Measurements from ENCODE around the gene OR51I1. TPM values are rescaled to one million over a fixed set of nuclear protein-coding genes. Genes with fewer than 3 reads are reported as not detected.

The OR51I1 gene
- total and polyA plus RNA-seq, 10 of the 15 experiments (the other 5 are each of a cell fraction or from before 2014, with no cell fraction given): 0.10 to 0.11 TPM; not detected in 8

DNA sequence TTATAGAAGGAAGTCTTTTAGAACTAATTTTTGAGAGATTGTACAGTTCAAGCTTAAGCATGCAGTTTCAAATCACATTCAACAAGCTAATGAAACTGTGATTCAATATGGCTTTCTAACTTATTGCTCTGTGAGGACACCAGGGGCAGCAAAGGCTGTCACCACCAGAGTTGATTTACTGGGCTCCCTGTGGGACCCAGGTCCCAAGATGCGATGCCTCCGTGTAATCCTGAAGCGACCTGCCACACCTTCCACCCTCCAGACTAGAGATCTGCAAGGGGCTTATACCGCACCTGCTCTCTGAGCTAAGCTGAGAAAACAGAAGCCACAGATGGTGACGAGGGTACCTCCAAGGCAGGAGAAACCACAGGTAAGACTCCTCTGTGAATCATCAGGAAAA is 20.3 kb downstream of the OR51I1 start:
- in situ Hi-C loops (cut with MboI): no loop called here
- no peak for TF ChIP-seq MTA2 (IDR thresholded peaks at IDR 0.05; ENCODE audit: low read depth)
- TF ChIP-seq SMC3 (IDR thresholded peaks at IDR 0.05; ENCODE audit: borderline replicate concordance, low read length): no peak
- TF ChIP-seq, protein P1, sequence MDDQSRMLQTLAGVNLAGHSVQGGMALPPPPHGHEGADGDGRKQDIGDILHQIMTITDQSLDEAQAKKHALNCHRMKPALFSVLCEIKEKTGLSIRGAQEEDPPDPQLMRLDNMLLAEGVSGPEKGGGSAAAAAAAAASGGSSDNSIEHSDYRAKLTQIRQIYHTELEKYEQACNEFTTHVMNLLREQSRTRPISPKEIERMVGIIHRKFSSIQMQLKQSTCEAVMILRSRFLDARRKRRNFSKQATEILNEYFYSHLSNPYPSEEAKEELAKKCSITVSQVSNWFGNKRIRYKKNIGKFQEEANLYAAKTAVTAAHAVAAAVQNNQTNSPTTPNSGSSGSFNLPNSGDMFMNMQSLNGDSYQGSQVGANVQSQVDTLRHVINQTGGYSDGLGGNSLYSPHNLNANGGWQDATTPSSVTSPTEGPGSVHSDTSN (IDR thresholded peaks at IDR 0.05; ENCODE audit: insufficient replicate concordance, low read depth, low read length): no peak
- TF ChIP-seq SP1 (IDR thresholded peaks at IDR 0.05; ENCODE audit: low read depth, low read length): no peak
- TF ChIP-seq, protein P2, sequence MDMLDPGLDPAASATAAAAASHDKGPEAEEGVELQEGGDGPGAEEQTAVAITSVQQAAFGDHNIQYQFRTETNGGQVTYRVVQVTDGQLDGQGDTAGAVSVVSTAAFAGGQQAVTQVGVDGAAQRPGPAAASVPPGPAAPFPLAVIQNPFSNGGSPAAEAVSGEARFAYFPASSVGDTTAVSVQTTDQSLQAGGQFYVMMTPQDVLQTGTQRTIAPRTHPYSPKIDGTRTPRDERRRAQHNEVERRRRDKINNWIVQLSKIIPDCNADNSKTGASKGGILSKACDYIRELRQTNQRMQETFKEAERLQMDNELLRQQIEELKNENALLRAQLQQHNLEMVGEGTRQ (IDR thresholded peaks at IDR 0.05; ENCODE audit: borderline replicate concordance, low read depth, low read length): no peak
- TF ChIP-seq NFIC (IDR thresholded peaks at IDR 0.05; ENCODE audit: low read depth, low read length): no peak
- no peak for TF ChIP-seq GABPA (IDR thresholded peaks at IDR 0.05; ENCODE audit: low read depth)
- TF ChIP-seq SREBF2 (IDR thresholded peaks at IDR 0.05; ENCODE audit: low read length): no peak
- no peak for TF ChIP-seq BACH1 (IDR thresholded peaks at IDR 0.05; ENCODE audit: borderline replicate concordance)
- no peak for TF ChIP-seq NKRF (conservative IDR thresholded peaks at IDR 0.05)
- TF ChIP-seq TAF1 (IDR thresholded peaks at IDR 0.05; ENCODE audit: borderline replicate concordance, low read depth, low read length): no peak
- TF ChIP-seq NFYB (IDR thresholded peaks at IDR 0.05; ENCODE audit: insufficient read depth, low read depth, low read length): no peak
- TF ChIP-seq SIX5 (IDR thresholded peaks at IDR 0.05; ENCODE audit: low read depth, low read length, severe bottlenecking): no peak
- no peak for TF ChIP-seq IKZF1 (conservative IDR thresholded peaks at IDR 0.05)
- TF ChIP-seq TARDBP (IDR thresholded peaks at IDR 0.05; ENCODE audit: borderline replicate concordance): no peak
- CTCF ChIA-PET: no interaction called here
- intact Hi-C loops (cut with micrococcal nuclease; ENCODE audit: unreplicated experiment): no loop called here
- Histone ChIP-seq H3K9ac (ENCODE audit: control insufficient read depth, insufficient read depth, low read length) (no peak overlapping the region), H4K20me1 (ENCODE audit: control insufficient read depth, insufficient read depth) (no peaks in the 10 kb centered on the region), H3K27me3 (replicated peaks in 1 of 2; ENCODE audit: control insufficient read depth in 2 of 2, insufficient read depth in 2 of 2, low read length in 1 of 2) (peaks cover 0 to 2% of the 10 kb centered on the region in 2 experiments; a peak in 2 of 4 replicates), H3K27ac (ENCODE audit: control insufficient read depth, insufficient read depth) (no peak overlapping the region), H3K4me1 (ENCODE audit: control insufficient read depth, insufficient read depth, low read length) (no peaks in the 10 kb centered on the region), H3K36me3 (ENCODE audit: control insufficient read depth in 2 of 2, insufficient read depth in 2 of 2, low read length in 1 of 2) (no peaks in the 10 kb centered on the region), H2AFZ (ENCODE audit: control insufficient read depth, low read depth, low read length) (no peak overlapping the region), H3K4me2 (ENCODE audit: control insufficient read depth, insufficient read depth) (no peak overlapping the region), H3K9me3 (replicated peaks; ENCODE audit: control insufficient read depth, insufficient read depth, low read length) (no peaks in the 10 kb centered on the region), H3K4me3 (no peak overlapping the region), H3K79me2 (ENCODE audit: control insufficient read depth, insufficient read depth, low read length) (no peaks in the 10 kb centered on the region)
- ATAC-seq (no peak), DNase-seq (ENCODE audit: low read depth, low spot score) (no peak), FAIRE-seq (no peak)
- 43% methylated on average over 5 of the region's 5 CpGs for WGBS (ENCODE audit: insufficient coverage, insufficient replicate concordance, low lambda C conversion rate, missing lambda C conversion rate)
- RAD21 ChIA-PET (ENCODE audit: unreplicated experiment): no interaction called here
- SMC1A ChIA-PET (ENCODE audit: uncharacterized antibody, unreplicated experiment): no interaction called here
- POLR2A ChIA-PET: no interaction called here
- no TSS peak for BruUV-seq (replicated peaks)

Data from GM12878 (cell line).